HG03280 (cell line): ENCODE measurements around the gene DTNBP1.
"Not testable (repeated sequence)": the region's sequence is repeated elsewhere in the genome, so short reads cannot be mapped to it uniquely, and the experiment has no call there.

Experiments
- ATAC-seq: cut with Tn5 transposase; IDR thresholded peaks from one replicate; pipeline ENCODE4 v1.9.1; 2021; ENCODE audit warnings: mild to moderate bottlenecking, moderate library complexity; ENCODE audit not compliant: unreplicated experiment

DTNBP1 gene

GRCh38 chr6:15672291-15672690 is 9.5 kb upstream of the DTNBP1 start:
- ATAC-seq = no peak

GRCh38 chr6:15668918-15669317 is 6.1 kb upstream of the DTNBP1 start:
- ATAC-seq = no peak

- ATAC-seq = not testable (repeated sequence)
These were observed 4.1 kb upstream of the DTNBP1 start for GRCh38 chr6:15666896-15667295.

- ATAC-seq = no peak
These were observed 2.4 kb upstream of the DTNBP1 start for GRCh38 chr6:15665237-15665636.

GRCh38 chr6:15663130-15663871 is 473 bp upstream of the DTNBP1 start:
- ATAC-seq = no peak

GRCh38 chr6:15661853-15662325 is 939 bp downstream of the DTNBP1 start:
- no peak for ATAC-seq

GRCh38 chr6:15659181-15659580 is 3.6 kb downstream of the DTNBP1 start:
- ATAC-seq = no peak

- ATAC-seq = no peak
These were observed 4.6 kb downstream of the DTNBP1 start for GRCh38 chr6:15658181-15658744.

GRCh38 chr6:15657290-15657689 is 5.5 kb downstream of the DTNBP1 start:
- no peak for ATAC-seq

GRCh38 chr6:15656145-15656544 is 6.7 kb downstream of the DTNBP1 start:
- no peak for ATAC-seq

GRCh38 chr6:15654250-15654649 is 8.6 kb downstream of the DTNBP1 start:
- ATAC-seq = no peak

GRCh38 chr6:15653581-15653980 is 9.2 kb downstream of the DTNBP1 start:
- peak; percentile 67 for ATAC-seq

- ATAC-seq = not testable (repeated sequence)
These were observed 12.7 kb downstream of the DTNBP1 start for GRCh38 chr6:15650004-15650559.

- no peak for ATAC-seq
These were observed 17.9 kb downstream of the DTNBP1 start for GRCh38 chr6:15644904-15645303.

GRCh38 chr6:15643542-15643941 is 19.3 kb downstream of the DTNBP1 start:
- no peak for ATAC-seq

- no peak for ATAC-seq
These were observed 20.6 kb downstream of the DTNBP1 start for GRCh38 chr6:15642276-15642675.

- ATAC-seq = no peak
These were observed 24.5 kb downstream of the DTNBP1 start for GRCh38 chr6:15638373-15638772.

GRCh38 chr6:15631432-15631831 is 31.4 kb downstream of the DTNBP1 start:
- ATAC-seq = no peak

GRCh38 chr6:15630202-15630601 is 32.6 kb downstream of the DTNBP1 start:
- no peak for ATAC-seq

GRCh38 chr6:15629487-15629886 is 33.3 kb downstream of the DTNBP1 start:
- no peak for ATAC-seq

GRCh38 chr6:15628499-15629131 is 34.2 kb downstream of the DTNBP1 start:
- ATAC-seq = no peak

GRCh38 chr6:15627821-15628220 is 35.0 kb downstream of the DTNBP1 start:
- ATAC-seq = no peak
